Caco-2 (cell line): ENCODE data around the gene RAD51C. TPM values are rescaled to one million over a fixed set of nuclear protein-coding genes. Genes with fewer than 3 reads are reported as not detected.
A peak's percentile ranks its signal among the peaks of the same experiment; 100 is the strongest.

Experiments used
- BruUV-seq: library from RNA; stranded (reverse); fragments of 400-500 nt; replicated peaks from 2 replicates; lab custom pipeline; 2021; lab: Mats Ljungman, UMichigan
- CTCF ChIA-PET: fragments of 300-600 bp; sonication (Branson Sonifier 250); formaldehyde crosslinking; loops from one replicate; lab custom pipeline; 2022; ENCODE audit warnings: antibody characterized with exemption; lab: Charles Lee
- POLR2A ChIA-PET: fragments of 300-600 bp; sonication (Branson Sonifier 250); formaldehyde crosslinking; loops from one replicate; lab custom pipeline; 2022; ENCODE audit warnings: antibody characterized with exemption; lab: Charles Lee
- DNase-seq, 2 experiments: peaks; one replicate each; pipeline versions ENCODE4 v3.0.0 to v3.0.0-alpha.2; 2020 to 2022
- H3K27me3 ChIP-seq: replicated peaks from 2 replicates; pipeline ENCODE4 v1.6.0; 2011; ENCODE audit warnings: low read length; ENCODE audit not compliant: control insufficient read depth, insufficient read depth
- H3K36me3 ChIP-seq: 2 replicates; pipeline ENCODE4 v1.5.1; 2011; ENCODE audit warnings: low read length; ENCODE audit not compliant: control insufficient read depth, insufficient read depth
- H3K4me1 ChIP-seq: fragments of 250-450 bp; sonication (Bioruptor Pico); 2 replicates; pipeline ENCODE4 v1.5.1; 2020; ENCODE audit warnings: mild to moderate bottlenecking
- H3K4me3 ChIP-seq: 2 replicates; pipeline ENCODE4 v1.5.1; 2011; ENCODE audit warnings: low read depth, mild to moderate bottlenecking, control low read depth, low read length
- H3K9me3 ChIP-seq: fragments of 250-450 bp; sonication (Bioruptor Pico); 2 replicates; pipeline ENCODE4 v1.5.1; 2020; ENCODE audit warnings: mild to moderate bottlenecking, moderate library complexity
- H3K27ac Mint-ChIP-seq: one replicate; pipeline ENCODE4 v1.8.0; 2022; ENCODE audit warnings: mixed read lengths; ENCODE audit not compliant: unreplicated experiment
- H3K27me3 Mint-ChIP-seq: one replicate; pipeline ENCODE4 v1.8.0; 2022; ENCODE audit warnings: mixed read lengths; ENCODE audit not compliant: insufficient read depth, unreplicated experiment
- H3K36me3 Mint-ChIP-seq: one replicate; pipeline ENCODE4 v1.8.0; 2022; ENCODE audit warnings: mild to moderate bottlenecking, mixed read lengths; ENCODE audit not compliant: insufficient read depth, unreplicated experiment
- H3K4me1 Mint-ChIP-seq: one replicate; pipeline ENCODE4 v1.8.0; 2022; ENCODE audit warnings: low read depth, mixed read lengths; ENCODE audit not compliant: unreplicated experiment
- H3K4me3 Mint-ChIP-seq: one replicate; pipeline ENCODE4 v1.8.0; 2022; ENCODE audit warnings: mild to moderate bottlenecking, moderate library complexity, mixed read lengths; ENCODE audit not compliant: unreplicated experiment
- H3K9me3 Mint-ChIP-seq: one replicate; pipeline ENCODE4 v1.8.0; 2022; ENCODE audit warnings: mixed read lengths; ENCODE audit not compliant: unreplicated experiment
- CTCF ChIP-seq, 2 experiments: fragments of 200-600 bp in 1 of 2; IDR thresholded peaks; 1 replicate in 1 of 2; 2 replicates in 1 of 2; pipeline versions ENCODE4 v1.5.1 to v1.8.0; 2011 to 2022; ENCODE audit warnings: antibody characterized with exemption in 1 of 2, control low read depth in 1 of 2, inconsistent platforms in 1 of 2, low read depth in 1 of 2, low read length in 1 of 2, mild to moderate bottlenecking in 1 of 2, moderate library complexity in 1 of 2; ENCODE audit not compliant: insufficient read depth in 1 of 2, severe bottlenecking in 1 of 2, unreplicated experiment in 1 of 2
- intact Hi-C: fragments of 100-400 bp; cut with micrococcal nuclease; formaldehyde crosslinking; loops from one replicate; pipeline ENCODE4 v1.10.0; 2022; ENCODE audit not compliant: unreplicated experiment
- total RNA-seq: library from RNA; stranded (reverse); gene quantifications from 2 replicates; pipeline ENCODE4 v1.2.3, GENCODE V29; 2022

Gene RAD51C
- total RNA-seq, 1 experiment from 2014 or later = 61.2 TPM

GRCh38 chr17:58753026-58753425, 60.6 kb downstream of the RAD51C start:
- CTCF ChIA-PET = no interaction called here
- no peak for DNase-seq
- BruUV-seq = no TSS peak

GRCh38 chr17:58755269-58755576, 62.8 kb downstream of the RAD51C start:
- H3K27ac Mint-ChIP-seq = no peak overlapping the region
- H3K27me3 Mint-ChIP-seq = peaks cover 15% of the 10 kb centered on the region
- intact Hi-C loops = no loop called here

More at GRCh38 chr17:58753026-58753425, 60.6 kb downstream of the RAD51C start:
- no peaks in the 10 kb centered on the region for H3K27me3 ChIP-seq
- H3K36me3 ChIP-seq = no peaks in the 10 kb centered on the region
- Mint-ChIP-seq H3K9me3 (no peaks in the 10 kb centered on the region), H3K36me3 (no peaks in the 10 kb centered on the region), H3K4me1 (peaks cover 5% of the 10 kb centered on the region), H3K27me3 (peaks cover 13% of the 10 kb centered on the region), H3K4me3 (no peak overlapping the region), H3K27ac (no peak overlapping the region)
- H3K4me1 ChIP-seq = no peaks in the 10 kb centered on the region
- POLR2A ChIA-PET = no interaction called here
- no peaks in the 10 kb centered on the region for H3K9me3 ChIP-seq
- intact Hi-C loops = no loop called here
- H3K4me3 ChIP-seq = no peak overlapping the region
- TF ChIP-seq CTCF (IDR thresholded peaks at IDR 0.05; ENCODE audit: insufficient read depth in 1 of 2, low read depth in 1 of 2, low read length in 1 of 2, severe bottlenecking in 1 of 2, unreplicated experiment in 1 of 2) = no peak

GRCh38 chr17:58755577-58756245, 63.3 kb downstream of the RAD51C start, which contains the start of gene PPM1E:
Gene PPM1E, plus strand, starts transcription at chr17:58755854.
- H3K9me3 ChIP-seq = no peaks in the 10 kb centered on the region
- Mint-ChIP-seq H3K9me3 (no peaks in the 10 kb centered on the region), H3K4me3 (peak within 1 kb of the TSS; percentile 76), H3K4me1 (peaks cover 5% of the 10 kb centered on the region), H3K27me3 (peaks cover 18% of the 10 kb centered on the region), H3K27ac (peak within 1 kb of the TSS; percentile 20), H3K36me3 (no peaks in the 10 kb centered on the region)
- peak; percentile 52 to 63 for DNase-seq
- BruUV-seq = no TSS peak
- H3K4me1 ChIP-seq = no peaks in the 10 kb centered on the region
- H3K27me3 ChIP-seq = no peaks in the 10 kb centered on the region; the same call in 1 of the 2 replicates
- CTCF ChIA-PET = interaction anchor here (1.4 kb wide), 1 partner anchor 249 kb away, joined by 4 read pairs; no protein-coding TSS in a partner anchor
- no peak for TF ChIP-seq CTCF (IDR thresholded peaks at IDR 0.05; ENCODE audit: insufficient read depth in 1 of 2, low read depth in 1 of 2, low read length in 1 of 2, severe bottlenecking in 1 of 2, unreplicated experiment in 1 of 2)
- peak within 1 kb of the TSS; percentile 62 for H3K4me3 ChIP-seq
- POLR2A ChIA-PET = no interaction called here
- no peaks in the 10 kb centered on the region for H3K36me3 ChIP-seq
- intact Hi-C loops = no loop called here

More at GRCh38 chr17:58755269-58755576, 62.8 kb downstream of the RAD51C start:
- Histone ChIP-seq H3K4me1 (no peaks in the 10 kb centered on the region), H3K36me3 (no peaks in the 10 kb centered on the region), H3K27me3 (no peaks in the 10 kb centered on the region; the same call in 1 of the 2 replicates), H3K9me3 (no peaks in the 10 kb centered on the region), H3K4me3 (peak overlapping the region; percentile 62)
- BruUV-seq = no TSS peak
- H3K4me3 Mint-ChIP-seq = peak overlapping the region; percentile 76
- TF ChIP-seq CTCF (IDR thresholded peaks at IDR 0.05; ENCODE audit: insufficient read depth in 1 of 2, low read depth in 1 of 2, low read length in 1 of 2, severe bottlenecking in 1 of 2, unreplicated experiment in 1 of 2) = no peak
- DNase-seq = no peak
- peaks cover 5% of the 10 kb centered on the region for H3K4me1 Mint-ChIP-seq
- CTCF ChIA-PET = interaction anchor here (1.4 kb wide), 1 partner anchor 250 kb away, joined by 4 read pairs; no protein-coding TSS in a partner anchor
- no peaks in the 10 kb centered on the region for H3K36me3 Mint-ChIP-seq
- POLR2A ChIA-PET = no interaction called here
- H3K9me3 Mint-ChIP-seq = no peaks in the 10 kb centered on the region
